ENCODE measurements around the gene TNXB. TPM values are rescaled to one million over a fixed set of nuclear protein-coding genes. Genes with fewer than 3 reads are reported as not detected.

The TNXB gene
- total and polyA plus RNA-seq, 9 of the 15 experiments (the other 6 are each of a cell fraction or from before 2014, with no cell fraction given), result 0.14 to 28.1 (median 12.4) TPM

DNA sequence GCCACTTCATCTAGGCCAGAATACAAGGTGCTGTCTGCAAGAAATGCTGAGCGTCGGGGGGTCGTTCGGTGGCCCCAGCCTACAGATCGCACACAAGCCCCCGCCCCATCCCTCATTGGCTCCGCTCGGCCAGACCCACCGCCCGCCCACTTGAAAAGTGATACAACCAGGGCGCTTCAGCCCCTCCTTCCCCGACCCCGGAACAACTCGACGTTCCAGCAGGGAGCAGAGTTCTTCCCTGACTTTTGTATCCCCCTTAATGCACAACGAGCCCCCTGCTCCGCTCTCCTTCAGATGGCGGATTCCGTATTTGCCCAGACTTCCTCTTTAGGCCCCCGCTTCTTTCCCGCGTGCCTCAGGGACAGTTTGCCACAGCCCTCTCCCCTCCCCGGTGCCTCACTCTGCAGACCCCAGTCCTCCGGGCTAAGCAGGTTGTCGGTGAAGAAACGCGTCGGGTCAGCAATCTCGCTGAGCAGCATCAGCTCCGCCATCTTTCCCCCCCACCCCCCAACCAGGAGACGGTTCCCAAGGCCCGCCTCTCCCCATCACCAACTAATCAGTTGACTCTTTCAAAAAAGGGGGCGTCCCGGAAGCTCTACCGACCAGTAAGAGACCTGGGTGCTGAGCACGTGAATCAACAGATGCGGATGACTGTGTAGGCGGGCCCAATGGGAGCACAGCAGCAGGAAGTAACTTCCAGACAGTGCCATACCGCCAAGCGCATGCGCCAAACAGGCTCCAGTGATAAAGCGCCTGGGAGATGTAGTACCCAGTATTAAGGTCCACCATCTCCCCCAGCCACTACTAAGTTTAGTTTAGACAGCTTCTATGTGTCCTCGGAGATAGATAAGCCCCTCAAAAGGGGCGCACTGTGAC, 18.8 kb upstream of the TNXB start, which contains the start of gene ATF6B (continued):
- TF ChIP-seq, protein P1, sequence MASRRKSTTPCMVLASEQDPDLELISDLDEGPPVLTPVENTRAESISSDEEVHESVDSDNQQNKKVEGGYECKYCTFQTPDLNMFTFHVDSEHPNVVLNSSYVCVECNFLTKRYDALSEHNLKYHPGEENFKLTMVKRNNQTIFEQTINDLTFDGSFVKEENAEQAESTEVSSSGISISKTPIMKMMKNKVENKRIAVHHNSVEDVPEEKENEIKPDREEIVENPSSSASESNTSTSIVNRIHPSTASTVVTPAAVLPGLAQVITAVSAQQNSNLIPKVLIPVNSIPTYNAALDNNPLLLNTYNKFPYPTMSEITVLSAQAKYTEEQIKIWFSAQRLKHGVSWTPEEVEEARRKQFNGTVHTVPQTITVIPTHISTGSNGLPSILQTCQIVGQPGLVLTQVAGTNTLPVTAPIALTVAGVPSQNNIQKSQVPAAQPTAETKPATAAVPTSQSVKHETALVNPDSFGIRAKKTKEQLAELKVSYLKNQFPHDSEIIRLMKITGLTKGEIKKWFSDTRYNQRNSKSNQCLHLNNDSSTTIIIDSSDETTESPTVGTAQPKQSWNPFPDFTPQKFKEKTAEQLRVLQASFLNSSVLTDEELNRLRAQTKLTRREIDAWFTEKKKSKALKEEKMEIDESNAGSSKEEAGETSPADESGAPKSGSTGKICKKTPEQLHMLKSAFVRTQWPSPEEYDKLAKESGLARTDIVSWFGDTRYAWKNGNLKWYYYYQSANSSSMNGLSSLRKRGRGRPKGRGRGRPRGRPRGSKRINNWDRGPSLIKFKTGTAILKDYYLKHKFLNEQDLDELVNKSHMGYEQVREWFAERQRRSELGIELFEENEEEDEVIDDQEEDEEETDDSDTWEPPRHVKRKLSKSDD (conservative IDR thresholded peaks at IDR 0.05; ENCODE audit: low read length), result no peak
- TF ChIP-seq ILF3 (IDR thresholded peaks at IDR 0.05; ENCODE audit: borderline replicate concordance) (no peak), ZNF444 (CRISPR knock-in tag; IDR thresholded peaks at IDR 0.05) (no peak), PRMT5 (CRISPR knock-in tag; IDR thresholded peaks at IDR 0.05) (no peak), ZNF707 (CRISPR knock-in tag; conservative IDR thresholded peaks at IDR 0.05) (no peak), CREBBP (IDR thresholded peaks at IDR 0.05; ENCODE audit: low read depth, low read length) (no peak), TAF15 (IDR thresholded peaks at IDR 0.05; ENCODE audit: low read depth, low read length) (no peak)
- TF ChIP-seq, protein P2, sequence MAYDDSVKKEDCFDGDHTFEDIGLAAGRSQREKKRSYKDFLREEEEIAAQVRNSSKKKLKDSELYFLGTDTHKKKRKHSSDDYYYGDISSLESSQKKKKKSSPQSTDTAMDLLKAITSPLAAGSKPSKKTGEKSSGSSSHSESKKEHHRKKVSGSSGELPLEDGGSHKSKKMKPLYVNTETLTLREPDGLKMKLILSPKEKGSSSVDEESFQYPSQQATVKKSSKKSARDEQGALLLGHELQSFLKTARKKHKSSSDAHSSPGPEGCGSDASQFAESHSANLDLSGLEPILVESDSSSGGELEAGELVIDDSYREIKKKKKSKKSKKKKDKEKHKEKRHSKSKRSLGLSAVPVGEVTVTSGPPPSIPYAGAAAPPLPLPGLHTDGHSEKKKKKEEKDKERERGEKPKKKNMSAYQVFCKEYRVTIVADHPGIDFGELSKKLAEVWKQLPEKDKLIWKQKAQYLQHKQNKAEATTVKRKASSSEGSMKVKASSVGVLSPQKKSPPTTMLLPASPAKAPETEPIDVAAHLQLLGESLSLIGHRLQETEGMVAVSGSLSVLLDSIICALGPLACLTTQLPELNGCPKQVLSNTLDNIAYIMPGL (CRISPR knock-in tag; IDR thresholded peaks at IDR 0.05), result no peak
- TF ChIP-seq, protein P3, sequence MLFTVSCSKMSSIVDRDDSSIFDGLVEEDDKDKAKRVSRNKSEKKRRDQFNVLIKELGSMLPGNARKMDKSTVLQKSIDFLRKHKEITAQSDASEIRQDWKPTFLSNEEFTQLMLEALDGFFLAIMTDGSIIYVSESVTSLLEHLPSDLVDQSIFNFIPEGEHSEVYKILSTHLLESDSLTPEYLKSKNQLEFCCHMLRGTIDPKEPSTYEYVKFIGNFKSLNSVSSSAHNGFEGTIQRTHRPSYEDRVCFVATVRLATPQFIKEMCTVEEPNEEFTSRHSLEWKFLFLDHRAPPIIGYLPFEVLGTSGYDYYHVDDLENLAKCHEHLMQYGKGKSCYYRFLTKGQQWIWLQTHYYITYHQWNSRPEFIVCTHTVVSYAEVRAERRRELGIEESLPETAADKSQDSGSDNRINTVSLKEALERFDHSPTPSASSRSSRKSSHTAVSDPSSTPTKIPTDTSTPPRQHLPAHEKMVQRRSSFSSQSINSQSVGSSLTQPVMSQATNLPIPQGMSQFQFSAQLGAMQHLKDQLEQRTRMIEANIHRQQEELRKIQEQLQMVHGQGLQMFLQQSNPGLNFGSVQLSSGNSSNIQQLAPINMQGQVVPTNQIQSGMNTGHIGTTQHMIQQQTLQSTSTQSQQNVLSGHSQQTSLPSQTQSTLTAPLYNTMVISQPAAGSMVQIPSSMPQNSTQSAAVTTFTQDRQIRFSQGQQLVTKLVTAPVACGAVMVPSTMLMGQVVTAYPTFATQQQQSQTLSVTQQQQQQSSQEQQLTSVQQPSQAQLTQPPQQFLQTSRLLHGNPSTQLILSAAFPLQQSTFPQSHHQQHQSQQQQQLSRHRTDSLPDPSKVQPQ (CRISPR knock-in tag; IDR thresholded peaks at IDR 0.05; ENCODE audit: borderline replicate concordance), result no peak
- TF ChIP-seq, protein P4, sequence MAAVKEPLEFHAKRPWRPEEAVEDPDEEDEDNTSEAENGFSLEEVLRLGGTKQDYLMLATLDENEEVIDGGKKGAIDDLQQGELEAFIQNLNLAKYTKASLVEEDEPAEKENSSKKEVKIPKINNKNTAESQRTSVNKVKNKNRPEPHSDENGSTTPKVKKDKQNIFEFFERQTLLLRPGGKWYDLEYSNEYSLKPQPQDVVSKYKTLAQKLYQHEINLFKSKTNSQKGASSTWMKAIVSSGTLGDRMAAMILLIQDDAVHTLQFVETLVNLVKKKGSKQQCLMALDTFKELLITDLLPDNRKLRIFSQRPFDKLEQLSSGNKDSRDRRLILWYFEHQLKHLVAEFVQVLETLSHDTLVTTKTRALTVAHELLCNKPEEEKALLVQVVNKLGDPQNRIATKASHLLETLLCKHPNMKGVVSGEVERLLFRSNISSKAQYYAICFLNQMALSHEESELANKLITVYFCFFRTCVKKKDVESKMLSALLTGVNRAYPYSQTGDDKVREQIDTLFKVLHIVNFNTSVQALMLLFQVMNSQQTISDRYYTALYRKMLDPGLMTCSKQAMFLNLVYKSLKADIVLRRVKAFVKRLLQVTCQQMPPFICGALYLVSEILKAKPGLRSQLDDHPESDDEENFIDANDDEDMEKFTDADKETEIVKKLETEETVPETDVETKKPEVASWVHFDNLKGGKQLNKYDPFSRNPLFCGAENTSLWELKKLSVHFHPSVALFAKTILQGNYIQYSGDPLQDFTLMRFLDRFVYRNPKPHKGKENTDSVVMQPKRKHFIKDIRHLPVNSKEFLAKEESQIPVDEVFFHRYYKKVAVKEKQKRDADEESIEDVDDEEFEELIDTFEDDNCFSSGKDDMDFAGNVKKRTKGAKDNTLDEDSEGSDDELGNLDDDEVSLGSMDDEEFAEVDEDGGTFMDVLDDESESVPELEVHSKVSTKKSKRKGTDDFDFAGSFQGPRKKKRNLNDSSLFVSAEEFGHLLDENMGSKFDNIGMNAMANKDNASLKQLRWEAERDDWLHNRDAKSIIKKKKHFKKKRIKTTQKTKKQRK (IDR thresholded peaks at IDR 0.05; ENCODE audit: borderline replicate concordance, low read depth, low read length), result no peak; the same call in 1 of the 2 replicates
- TF ChIP-seq, protein P5, sequence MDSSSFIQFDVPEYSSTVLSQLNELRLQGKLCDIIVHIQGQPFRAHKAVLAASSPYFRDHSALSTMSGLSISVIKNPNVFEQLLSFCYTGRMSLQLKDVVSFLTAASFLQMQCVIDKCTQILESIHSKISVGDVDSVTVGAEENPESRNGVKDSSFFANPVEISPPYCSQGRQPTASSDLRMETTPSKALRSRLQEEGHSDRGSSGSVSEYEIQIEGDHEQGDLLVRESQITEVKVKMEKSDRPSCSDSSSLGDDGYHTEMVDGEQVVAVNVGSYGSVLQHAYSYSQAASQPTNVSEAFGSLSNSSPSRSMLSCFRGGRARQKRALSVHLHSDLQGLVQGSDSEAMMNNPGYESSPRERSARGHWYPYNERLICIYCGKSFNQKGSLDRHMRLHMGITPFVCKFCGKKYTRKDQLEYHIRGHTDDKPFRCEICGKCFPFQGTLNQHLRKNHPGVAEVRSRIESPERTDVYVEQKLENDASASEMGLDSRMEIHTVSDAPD (CRISPR knock-in tag; IDR thresholded peaks at IDR 0.05), result no peak
- TF ChIP-seq, protein P6, sequence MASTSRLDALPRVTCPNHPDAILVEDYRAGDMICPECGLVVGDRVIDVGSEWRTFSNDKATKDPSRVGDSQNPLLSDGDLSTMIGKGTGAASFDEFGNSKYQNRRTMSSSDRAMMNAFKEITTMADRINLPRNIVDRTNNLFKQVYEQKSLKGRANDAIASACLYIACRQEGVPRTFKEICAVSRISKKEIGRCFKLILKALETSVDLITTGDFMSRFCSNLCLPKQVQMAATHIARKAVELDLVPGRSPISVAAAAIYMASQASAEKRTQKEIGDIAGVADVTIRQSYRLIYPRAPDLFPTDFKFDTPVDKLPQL (IDR thresholded peaks at IDR 0.05; ENCODE audit: extremely low read depth, insufficient read length), result no peak

All from K562 (cell line).